Caki2 (cell line): ENCODE data around the gene COBL. TPM values are rescaled to one million over a fixed set of nuclear protein-coding genes. Genes with fewer than 3 reads are reported as not detected.

ENCODE experiments used
- DNase-seq: peaks from one replicate; pipeline ENCODE4 v3.0.0-alpha.2; 2015; ENCODE audit warnings: low read depth
- in situ Hi-C: cut with HindIII; loops from 2 replicates; pipeline ENCODE4 v1.10.0; 2016; ENCODE audit warnings: low sequenced_read_pairs, low pct_unique_long_range_greater_than_20kb, mixed read lengths
- total RNA-seq: library from RNA; depleted of rRNA; stranded (reverse); fragments of >200 nt; shearing (Covaris generic); gene quantifications from 2 replicates; pipeline ENCODE4 v1.2.3, GENCODE V29; 2014; ENCODE audit warnings: low replicate concordance

Gene COBL
- total RNA-seq, 1 experiment from 2014 or later = 1.3 TPM

- in situ Hi-C loops = no loop called here
Measured at GRCh38 chr7:51126324-51126723, 190.3 kb downstream of the COBL start.

GRCh38 chr7:51124321-51124720 is 192.3 kb downstream of the COBL start:
- in situ Hi-C loops = no loop called here
- DNase-seq = no peak

More at GRCh38 chr7:51126324-51126723, 190.3 kb downstream of the COBL start:
- DNase-seq = no peak

GRCh38 chr7:51123322-51124019 is 193.1 kb downstream of the COBL start:
- DNase-seq = peak; percentile 90
- in situ Hi-C loops = no loop called here

GRCh38 chr7:51121931-51122425 is 194.6 kb downstream of the COBL start:
- in situ Hi-C loops = no loop called here
- DNase-seq = no peak

GRCh38 chr7:51121036-51121790 is 195.4 kb downstream of the COBL start:
- in situ Hi-C loops = no loop called here
- no peak for DNase-seq

- in situ Hi-C loops = no loop called here
Measured at GRCh38 chr7:51118628-51119027, 198.0 kb downstream of the COBL start.

GRCh38 chr7:51114501-51114900 is 202.1 kb downstream of the COBL start:
- in situ Hi-C loops = no loop called here
- no peak for DNase-seq

More at GRCh38 chr7:51118628-51119027, 198.0 kb downstream of the COBL start:
- no peak for DNase-seq

GRCh38 chr7:51113962-51114361 is 202.6 kb downstream of the COBL start:
- in situ Hi-C loops = no loop called here
- DNase-seq = no peak

GRCh38 chr7:51113560-51113959 is 203.0 kb downstream of the COBL start:
- no peak for DNase-seq
- in situ Hi-C loops = no loop called here

- in situ Hi-C loops = no loop called here
- DNase-seq = no peak
Measured at GRCh38 chr7:51111241-51111940, 205.2 kb downstream of the COBL start.

- DNase-seq = no peak
- in situ Hi-C loops = no loop called here
Measured at GRCh38 chr7:51108134-51108533, 208.5 kb downstream of the COBL start.

- in situ Hi-C loops = no loop called here
- DNase-seq = no peak
Measured at GRCh38 chr7:51104278-51104677, 212.3 kb downstream of the COBL start.

- in situ Hi-C loops = no loop called here
Measured at GRCh38 chr7:51103718-51104117, 212.9 kb downstream of the COBL start.

GRCh38 chr7:51102828-51103227 is 213.8 kb downstream of the COBL start:
- no peak for DNase-seq

More at GRCh38 chr7:51103718-51104117, 212.9 kb downstream of the COBL start:
- DNase-seq = no peak

GRCh38 chr7:51101111-51101757 is 215.4 kb downstream of the COBL start:
- DNase-seq = no peak
- in situ Hi-C loops = no loop called here

More at GRCh38 chr7:51102828-51103227, 213.8 kb downstream of the COBL start:
- in situ Hi-C loops = no loop called here

- in situ Hi-C loops = no loop called here
- no peak for DNase-seq
Measured at GRCh38 chr7:51090411-51090810, 226.2 kb downstream of the COBL start.

- in situ Hi-C loops = no loop called here
- DNase-seq = no peak
Measured at GRCh38 chr7:51085034-51085692, 231.4 kb downstream of the COBL start.

GRCh38 chr7:51084121-51084520 is 232.5 kb downstream of the COBL start:
- DNase-seq = no peak
- in situ Hi-C loops = no loop called here
